ENCODE measurements around the gene SLX4.

DNA sequence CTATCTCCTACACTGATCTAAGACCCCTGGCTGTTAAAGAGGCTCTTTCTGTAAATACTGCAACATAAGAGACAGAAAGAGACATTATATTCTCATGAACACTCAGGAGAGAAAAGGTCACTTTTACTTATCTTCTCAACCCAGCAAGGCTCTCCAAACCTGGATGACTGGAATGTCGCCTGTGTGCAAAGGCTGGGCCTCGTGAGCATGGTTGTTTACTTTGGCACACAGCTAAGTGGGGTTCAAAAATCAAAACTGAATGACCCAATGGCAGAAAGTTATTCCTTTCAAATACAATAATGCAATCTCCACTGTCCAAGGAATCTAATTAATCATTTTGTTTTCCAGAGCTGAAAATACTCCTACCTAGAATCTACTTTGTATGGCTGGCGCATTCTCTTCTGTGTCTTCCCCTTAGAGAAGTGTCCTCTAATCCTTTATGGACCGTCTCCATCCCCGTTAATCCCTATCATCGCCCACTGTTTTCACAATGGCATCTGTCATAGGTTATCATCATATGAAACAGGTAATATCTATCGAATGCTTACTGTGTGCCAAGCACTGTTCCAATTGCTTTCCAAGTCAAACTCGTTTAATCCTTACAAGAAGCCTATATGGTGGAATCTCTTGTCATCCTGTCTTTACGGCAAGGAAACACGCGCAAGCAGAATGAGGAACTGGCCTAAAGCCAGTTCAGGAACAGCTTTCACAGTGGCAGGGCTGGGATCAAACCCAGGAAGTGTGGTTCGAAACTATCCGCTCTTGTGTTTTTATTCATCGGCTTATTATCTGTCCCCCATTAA, 1.3 kb downstream of the SLX4 start:
- no peak for TF ChIP-seq POLR2A (IDR thresholded peaks at IDR 0.05; ENCODE audit: low read depth, low read length)
- no peak for TF ChIP-seq POLR2AphosphoS5 (IDR thresholded peaks at IDR 0.05; ENCODE audit: low read depth, low read length)

All from GM12892 (cell line).